ENCODE data around the gene CCDC134.
"Not testable (repeated sequence)": the region's sequence is repeated elsewhere in the genome, so short reads cannot be mapped to it uniquely, and the experiment has no call there.

The CCDC134 gene

DNA sequence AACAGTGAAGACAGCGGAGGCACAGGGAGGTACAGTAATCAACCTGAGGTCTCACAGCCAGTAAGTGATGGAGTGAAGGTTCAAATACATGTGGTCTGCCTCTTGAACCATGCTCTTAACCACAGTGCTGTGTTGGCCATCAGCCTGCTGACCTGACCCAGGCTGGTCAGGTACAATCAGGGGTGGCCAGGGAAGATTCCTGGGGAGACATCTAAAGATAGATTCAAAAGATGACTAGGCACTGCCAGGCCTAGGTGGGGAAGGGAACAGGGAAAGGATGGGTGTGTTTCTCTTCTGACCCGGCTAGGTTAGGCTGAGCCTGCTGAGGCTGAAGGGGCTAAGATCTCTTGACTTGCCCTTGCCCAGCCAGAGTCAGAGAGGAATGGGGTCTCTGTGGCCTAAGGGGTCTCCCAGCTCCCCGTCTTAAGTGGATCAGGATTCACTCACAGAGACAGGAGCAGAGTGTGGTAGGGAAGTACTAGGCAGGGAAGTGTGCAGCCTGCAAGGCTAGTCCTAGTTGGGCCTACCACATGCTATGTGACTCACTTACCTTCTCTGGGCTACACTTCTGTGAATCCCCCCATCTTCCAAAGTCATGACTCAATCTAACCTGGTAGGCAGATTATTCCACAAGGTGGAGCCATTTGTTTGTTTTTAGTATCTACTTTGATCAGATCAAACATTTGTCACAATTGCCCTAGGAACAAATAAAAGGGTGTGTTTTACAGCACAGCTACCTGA lies 22.0 kb downstream of the CCDC134 start:
- no peak for DNase-seq

DNA sequence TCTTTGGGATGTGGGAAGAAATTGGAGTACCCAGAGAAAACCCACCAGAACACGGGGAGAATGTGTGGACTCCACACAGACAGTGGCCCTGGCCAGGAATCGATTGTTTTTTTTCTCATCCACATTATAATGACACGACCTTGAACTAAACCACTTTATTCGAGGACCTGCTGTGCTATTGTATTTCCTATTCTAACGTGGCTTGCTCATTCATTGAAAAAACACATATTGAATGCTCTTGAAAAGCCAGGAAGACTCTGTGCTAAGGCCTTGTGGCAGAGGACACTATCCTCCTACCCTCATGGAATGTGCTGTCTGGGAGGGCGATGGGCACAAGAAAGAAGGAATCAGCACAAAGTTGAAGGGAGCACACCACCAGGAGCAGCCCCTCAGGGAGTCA lies 23.3 kb downstream of the CCDC134 start:
- DNase-seq, result no peak

DNA sequence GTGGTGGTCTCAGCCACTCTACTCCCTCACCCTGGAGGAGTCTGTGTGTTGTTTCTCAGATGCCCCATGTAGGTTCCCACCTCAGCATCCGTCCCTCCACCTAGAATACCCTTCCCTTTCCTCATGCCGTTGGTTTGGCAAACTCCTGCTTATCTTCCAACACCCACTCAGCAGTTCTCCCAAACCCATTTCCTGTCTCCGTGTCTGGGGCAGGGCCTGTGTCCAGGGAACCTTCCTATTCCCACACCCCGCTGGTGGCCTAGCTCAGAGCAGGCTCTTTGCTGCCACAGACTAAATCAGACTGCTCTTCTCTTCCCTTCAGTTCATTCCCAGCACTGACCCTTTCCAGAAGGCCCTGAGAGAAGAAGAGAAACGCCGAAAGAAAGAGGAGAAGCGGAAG lies 24.9 kb downstream of the CCDC134 start:
- DNase-seq, result no peak

DNA sequence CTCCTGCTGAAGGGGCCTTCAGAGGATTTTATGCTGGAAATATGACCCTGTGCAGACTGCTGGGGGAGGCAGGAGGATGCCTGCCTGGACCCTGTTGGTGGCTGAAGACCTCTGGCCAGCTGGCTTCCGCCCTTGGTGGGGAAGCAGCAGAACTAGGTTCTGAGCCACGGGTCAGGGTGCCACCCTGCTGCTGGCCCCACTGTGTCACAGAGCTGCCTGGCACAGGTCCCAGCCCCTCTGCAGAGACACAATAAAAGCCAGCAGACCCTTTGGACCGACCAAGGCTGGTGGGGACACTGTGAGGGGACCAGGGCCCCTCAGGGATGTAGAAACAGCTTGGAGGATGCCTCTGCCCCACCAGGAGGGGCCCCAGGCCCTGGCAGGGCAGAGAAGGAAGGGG lies 25.5 kb downstream of the CCDC134 start:
- DNase-seq, result no peak

DNA sequence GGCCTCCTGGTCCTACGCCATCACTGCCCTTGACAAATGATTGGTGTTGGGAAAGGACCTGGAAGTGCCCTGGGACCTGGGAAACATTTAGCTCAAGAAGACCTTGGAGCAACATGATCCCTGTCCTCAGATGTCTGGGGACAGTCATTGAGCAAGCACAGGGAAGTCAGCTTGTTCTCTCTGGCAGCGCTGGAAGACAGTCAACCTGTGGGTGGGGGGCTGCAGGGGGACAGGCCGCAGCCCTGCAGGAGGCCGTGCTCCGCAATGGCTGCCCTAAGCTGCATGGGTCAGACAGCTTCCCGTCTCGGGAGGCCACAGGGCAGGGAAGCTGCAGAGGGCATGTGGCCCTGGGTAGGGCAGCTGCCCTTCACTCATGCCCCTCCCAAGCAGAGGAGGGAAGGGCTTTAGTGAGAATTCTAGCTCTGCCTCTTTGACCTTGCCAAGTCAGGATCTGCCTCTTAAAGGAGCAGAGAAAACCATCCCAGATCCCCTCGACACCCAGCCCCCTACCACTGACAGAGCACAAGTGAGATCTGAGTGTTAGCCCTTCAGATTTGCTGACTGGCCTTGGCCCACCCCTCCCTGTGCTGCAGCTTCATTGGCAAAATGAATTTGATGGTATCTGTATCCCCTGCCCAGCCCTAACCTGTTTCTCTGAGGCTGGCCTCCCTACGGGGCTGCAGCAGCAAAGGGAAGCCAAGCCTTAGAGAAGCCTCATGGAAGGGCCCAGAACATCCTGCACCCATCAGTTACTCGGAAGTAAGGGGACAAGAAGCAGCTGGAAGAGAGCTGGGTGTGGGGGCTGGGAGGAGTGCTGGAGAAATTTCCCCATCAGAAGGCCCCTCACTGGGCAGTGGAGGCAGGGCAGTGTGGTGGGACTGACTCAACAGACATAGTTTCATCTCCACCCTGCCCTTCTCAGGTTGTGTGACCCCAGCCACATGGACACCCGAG lies 26.2 kb downstream of the CCDC134 start:
- peak in 1 of 56 donors; percentile 27 for DNase-seq

DNA sequence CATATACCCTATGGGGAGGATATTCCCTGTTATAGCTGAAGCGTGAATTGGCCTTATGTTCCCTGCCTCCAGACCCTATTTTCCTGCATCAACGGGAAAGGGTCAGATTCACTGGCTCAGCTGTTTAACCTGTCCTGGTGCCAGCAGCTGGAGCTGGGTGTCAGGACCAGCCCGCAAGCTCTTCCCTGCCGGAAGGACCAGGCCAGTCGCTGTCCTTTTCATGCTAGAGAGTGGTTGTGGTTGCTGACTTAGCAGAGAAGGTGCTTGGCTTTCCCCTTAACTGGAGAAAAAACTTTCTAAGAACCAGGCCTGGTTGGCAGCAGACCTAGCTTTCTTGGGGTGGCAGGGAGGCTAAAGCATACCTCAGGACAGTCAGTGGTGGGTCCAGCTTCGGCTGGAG lies 27.2 kb downstream of the CCDC134 start:
- DNase-seq, result peak in 1 of 56 donors; percentile 8

DNA sequence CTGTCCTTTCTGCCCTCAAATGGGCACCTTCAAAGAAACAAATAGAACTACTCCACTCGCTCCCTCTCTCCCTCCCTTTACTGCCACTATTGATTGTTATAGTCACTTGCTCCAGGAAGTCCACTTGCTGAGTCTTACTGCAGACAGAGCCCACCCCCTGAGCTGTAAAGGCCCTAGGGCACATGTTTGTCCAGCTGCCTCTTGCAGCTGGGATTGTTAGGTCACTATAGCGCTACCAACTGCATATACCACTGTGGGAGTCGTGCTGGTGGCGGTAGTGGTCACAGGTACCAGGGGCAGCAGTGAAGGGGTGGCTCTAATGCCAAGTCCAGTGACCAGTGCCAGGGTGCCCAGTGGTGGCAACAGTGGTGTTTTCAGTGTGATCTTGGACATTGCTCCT lies 28.0 kb downstream of the CCDC134 start:
- no peak for DNase-seq

DNA sequence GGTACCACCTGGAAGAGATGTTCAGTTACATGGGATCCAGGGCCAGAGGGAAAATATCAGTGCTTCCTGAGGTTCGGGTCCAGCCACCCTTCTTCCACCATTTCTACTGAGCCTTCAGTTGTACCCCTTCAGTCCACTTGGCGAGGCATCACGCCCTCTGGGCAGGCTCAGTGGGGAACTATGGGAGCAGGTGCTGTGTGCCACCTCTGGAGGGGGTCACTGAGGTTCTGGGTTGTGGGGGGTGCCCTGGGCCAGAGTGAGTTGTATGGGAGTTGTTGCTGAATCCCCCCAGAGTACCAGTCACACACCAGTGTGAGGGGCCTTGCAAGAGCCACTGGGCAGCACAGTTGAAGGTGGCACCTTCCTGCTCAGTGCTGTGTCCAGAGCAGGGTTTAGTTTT lies 29.7 kb downstream of the CCDC134 start:
- no peak for DNase-seq

DNA sequence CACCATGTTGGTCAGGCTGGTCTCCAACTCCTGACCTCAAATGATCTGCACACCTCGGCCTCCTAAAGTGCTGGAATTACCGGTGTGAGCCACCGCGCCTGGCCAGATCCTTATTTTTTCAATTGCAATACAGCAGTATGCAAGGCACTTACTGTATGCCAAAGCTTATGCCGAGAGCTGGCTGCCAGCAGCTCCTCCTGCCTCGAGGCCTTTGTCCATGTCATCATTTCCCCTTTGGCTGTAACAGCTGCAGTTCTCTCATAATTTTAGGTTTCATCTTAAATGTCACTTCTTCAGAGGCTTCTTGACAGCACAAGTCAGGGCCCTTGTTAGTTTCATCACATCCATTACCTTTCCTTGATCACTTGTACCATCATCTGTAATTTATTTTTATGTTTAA lies 30.9 kb downstream of the CCDC134 start:
- DNase-seq, result no peak

DNA sequence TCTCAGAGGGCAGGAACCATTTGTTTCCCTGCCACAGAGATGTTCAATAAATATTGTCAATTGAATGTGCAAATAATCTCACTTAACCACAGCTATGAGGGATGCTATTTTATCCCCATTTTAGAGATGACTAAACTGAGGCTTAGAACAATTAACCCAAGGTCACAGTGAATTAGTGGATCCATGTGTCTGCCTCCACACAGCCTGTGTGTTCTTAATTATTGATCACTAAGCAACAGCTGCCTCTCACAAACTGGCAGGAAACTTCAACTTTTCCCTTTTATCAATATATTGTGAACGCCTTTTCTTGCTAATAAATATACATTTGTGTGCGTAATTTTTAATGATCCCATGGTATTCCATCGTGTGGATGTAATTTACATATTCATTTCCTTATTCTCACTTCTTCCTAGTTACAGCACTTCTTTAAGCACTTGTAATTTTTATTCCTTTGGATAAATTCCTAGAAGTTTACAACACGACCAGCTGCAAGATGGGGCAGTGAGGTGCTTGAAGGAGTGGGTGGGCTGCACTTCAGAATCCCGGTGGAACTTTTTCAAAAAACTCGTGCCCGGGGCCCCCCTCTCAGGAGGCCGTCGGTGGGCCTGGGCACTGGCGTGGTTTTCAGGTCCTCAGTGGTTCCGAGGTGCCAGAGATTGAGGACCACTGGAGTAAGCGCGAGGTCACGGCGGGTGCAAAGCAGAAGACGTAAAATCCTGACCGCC lies 31.5 kb downstream of the CCDC134 start:
- no peak for DNase-seq

DNA sequence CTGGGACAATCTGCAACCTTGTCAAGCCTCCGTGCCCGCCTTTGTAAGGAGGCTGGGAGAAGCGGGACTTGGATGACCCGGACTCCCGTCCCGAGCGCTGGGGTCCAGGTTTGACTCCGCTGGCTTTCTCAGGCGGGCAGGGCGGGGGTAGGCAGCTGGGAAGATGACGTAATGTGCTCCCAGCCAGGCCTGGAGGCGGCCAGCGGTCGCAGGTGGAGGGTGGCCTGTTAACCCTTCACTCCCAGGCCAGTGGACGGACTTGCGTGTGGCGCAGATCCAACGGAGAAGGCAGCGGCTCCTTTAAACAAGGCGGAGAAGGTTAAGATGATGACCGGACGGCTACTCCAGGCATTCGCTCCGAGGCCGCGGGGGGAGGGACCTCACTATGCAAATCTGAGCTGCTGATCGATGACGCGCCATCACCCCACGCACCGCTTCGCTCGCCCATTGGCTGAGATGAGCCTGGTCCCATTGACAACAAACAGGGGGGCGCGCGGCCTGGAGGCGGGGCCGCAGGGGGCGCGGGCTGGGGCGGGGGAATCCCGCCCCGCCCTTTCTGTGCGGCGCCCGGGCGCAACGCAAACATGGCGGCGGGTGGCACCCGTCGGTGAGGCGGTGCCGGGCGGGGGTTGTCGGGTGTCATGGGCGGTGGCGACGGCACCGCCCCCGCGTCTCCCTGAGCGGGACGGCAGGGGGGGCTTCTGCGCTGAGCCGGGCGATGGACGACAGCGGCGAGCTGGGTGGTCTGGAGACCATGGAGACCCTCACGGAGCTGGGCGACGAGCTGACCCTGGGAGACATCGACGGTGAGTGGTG lies 32.3 kb downstream of the CCDC134 start, which contains the start of gene SREBF2:
TSS of gene SREBF2 (plus strand) at position 553 of the 816 bp plus-strand sequence. CDS start at position 719, 166 bp downstream.
- DNase-seq, result peak; percentile 85 to 100 (median 99)

DNA sequence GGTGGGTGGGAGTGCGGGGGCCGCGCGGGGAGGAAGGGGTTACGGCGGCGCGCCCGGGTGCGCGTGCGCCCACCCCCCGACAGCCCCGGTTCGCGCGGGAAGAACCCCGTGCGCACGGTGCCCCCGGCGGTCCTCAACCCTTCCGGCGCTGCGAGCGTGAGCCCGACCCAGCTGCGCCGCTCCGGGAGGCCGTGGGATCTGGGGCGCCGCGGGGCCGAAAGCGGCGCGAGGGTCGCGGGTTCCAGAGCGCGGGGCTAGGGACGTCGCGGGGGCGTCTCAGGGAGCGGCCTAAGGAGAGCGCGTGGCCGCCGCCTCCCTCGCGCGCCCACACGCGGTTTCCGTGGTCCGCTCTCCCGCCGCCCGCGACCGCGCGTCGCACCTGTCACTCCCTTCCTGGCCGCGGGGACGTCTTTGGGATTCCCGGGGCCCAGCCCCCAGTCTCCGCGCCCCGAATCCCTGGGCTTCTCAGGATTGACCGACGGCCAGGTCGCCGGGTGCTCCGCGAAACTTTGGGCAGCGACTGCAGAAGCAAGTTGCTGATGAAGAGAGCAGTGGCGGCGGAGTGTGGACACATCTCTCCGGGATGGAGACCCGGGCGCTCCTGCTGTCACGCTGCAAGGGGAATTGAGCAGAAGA lies 33.0 kb downstream of the CCDC134 start:
- peak in 41 of 56 donors; percentile 20 to 73 (median 48) for DNase-seq

DNA sequence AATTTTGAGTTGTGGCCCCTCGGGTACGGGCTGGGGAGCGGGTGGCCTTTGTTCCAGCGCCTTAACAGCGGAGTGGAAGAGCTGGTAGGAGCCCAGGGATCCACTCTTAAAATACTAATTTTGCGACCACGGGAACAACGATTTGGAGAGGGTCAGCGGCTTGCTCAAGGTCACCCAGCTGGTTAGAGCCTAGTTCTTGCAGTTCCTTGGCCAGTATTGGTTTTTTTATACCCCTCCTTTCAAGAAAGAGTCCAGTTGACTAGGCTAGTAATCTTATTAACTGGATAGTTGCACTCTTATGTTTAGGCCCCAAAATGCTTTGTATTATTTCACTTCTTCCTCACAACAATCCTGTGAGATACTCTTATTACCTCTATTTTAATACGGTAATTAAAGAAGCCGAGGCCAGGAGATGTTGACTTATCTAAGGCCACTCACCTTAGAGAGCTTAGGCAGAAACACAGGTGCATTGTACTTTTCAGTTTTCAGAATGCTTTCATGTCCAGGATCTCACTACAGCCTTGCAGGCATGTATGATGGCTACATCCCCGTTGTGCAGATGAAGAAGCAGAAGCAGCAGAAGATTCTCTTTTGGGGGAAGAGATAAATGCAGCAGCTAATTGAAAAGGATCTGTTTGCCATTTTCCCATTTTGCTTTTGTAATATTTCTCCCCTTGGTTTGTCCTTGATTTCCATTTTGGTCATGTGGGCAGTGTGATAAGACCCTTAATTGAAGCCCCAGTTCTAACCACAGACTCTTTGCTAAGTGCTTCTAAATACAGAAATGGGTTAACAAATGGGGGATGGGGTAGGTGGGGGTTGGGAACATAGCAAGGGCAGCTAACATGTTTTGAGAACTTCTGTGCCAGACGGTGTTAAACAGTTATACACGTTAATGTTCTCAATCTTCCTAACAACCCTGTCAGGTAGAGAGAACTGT lies 33.8 kb downstream of the CCDC134 start:
- DNase-seq, result peak in 1 of 56 donors; percentile 44

DNA sequence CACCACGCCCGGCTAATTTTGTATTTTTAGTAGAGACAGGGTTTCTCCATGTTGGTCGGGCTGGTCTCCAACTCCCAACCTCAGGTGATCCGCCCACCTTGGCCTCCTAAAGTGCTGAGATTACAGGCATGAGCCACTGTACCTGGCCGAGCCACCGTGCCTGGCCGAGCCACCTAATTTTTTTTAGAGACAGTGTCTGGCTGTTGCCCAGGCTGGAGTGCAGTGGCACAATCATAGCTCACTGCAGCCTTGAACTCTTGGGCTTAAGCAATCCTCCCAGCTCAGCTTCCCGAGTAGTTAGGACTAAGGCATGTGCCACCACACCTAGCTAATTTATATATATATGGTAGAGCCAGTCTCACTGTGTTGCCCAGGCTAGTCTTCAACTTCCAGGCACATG lies 35.0 kb downstream of the CCDC134 start:
- not testable (repeated sequence) for DNase-seq

DNA sequence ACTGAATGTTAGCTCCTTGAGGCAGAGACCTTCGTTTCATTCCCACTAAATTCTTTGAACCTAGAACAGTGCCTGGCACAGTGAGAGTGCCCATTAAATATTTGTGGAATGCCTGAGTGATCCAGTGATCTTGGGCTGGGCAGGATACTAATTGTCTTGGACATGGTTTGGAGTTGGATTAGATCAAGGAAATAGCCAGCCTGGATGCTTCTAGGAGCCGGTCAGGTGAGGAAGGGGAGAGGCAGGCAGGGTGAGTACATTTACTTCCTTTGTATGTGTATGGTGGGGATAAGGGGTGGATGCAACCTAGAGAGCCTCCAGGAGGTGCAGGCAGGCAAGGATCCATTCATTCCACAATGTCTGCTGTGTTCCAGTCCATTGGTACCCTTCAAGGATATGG lies 36.1 kb downstream of the CCDC134 start:
- no peak for DNase-seq

DNA sequence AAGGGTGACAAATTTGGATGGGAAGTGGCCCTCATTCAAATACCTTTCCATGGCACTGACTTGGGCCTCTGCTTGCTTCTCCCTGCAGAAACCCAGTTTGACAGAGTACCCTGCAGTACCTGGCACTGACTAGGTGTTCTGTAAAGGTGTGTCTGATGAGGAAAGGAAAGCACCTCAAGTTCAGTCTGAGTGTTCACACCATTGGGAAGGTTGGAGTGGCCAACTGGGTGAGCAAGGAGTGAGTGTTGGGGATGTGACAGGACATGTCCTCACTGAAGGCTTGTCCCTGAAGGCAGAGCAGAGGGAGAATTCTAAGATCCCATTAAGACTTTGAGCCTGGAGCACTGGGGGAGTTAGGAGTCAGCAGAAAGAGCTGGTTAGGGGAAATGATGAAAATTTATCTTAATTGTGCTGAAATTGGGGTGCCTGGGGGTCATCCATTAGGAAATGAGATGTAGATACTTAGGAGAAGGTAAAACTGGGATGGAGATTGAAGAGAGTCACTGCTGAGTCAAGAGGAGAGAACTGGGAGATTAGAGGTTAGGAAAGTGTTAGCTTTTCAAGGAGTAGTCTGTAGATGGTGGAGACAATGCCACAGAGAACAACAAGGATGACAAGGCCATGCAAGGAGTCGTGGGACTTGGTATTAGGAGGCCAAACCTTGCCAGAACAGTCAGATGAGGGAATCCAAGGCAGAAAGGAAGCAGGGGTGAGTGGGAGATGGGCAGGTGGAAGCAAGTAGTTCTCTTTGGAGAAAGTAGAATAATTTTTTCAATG lies 38.6 kb downstream of the CCDC134 start:
- DNase-seq, result no peak

DNA sequence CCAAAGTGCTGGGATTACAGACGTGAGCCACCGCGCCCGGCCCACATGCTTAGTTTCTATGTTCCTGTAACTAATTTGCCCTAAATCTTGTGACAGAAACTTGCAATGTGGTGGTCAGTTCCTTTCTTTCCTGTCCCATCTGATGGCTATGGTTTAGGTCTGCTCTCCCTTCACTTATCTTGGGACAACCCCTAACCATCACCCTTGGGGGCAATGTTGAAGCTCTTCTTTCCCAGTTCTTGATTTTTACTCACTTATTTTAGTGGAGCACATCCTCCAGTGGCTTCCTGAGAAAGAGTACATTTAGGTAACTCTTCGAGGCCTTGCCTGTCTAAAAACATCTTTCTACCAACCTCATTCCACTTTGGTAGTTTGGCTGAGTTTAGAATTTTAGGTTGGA lies 39.7 kb downstream of the CCDC134 start:
- DNase-seq, result no peak

DNA sequence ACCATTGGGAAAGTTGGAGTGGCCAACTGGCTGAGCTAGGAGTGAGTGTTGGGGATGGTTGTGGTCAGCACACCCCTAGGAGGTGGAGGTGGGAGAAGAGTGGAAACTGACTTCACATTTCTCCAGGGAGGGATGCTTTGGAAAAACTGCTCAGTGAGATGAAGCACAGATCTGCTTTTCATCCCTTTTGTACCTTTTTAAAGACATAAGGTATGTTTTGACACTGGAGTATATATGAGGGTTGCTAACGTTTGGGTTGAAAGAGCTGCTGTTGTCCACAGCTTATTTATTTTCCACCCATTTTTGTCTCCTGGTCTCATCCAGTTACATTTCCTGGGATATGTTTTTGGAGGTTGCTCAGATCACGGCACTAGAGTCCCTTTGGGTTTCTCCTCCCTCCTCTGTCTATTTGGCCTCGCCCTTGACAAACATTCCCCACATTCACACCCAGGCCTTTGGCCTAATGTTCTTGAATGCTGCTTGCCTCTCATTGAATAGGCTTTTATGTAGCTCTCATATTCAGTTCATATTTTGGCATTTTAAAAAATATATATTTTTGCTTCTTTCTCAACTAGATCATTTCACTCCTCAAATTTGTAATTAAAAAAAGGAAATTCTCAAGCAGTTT lies 40.7 kb downstream of the CCDC134 start:
- no peak for DNase-seq
